HUES6 (cell line): ENCODE data around the gene LARP1.

ENCODE experiments used
- H3K27ac ChIP-seq: 2 replicates; pipeline ENCODE4 v1.7.0; 2013; ENCODE audit warnings: low read depth, mild to moderate bottlenecking, low read length, inconsistent platforms
- H3K27me3 ChIP-seq: 2 replicates; pipeline ENCODE4 v1.6.1; 2013; ENCODE audit warnings: low read length; ENCODE audit not compliant: control insufficient read depth, insufficient read depth
- H3K36me3 ChIP-seq: 2 replicates; pipeline ENCODE4 v1.6.1; 2013; ENCODE audit warnings: low read length; ENCODE audit not compliant: control insufficient read depth, insufficient read depth
- H3K4me1 ChIP-seq: 2 replicates; pipeline ENCODE4 v1.6.1; 2013; ENCODE audit warnings: low read length; ENCODE audit not compliant: control insufficient read depth, insufficient read depth
- H3K4me3 ChIP-seq: 2 replicates; pipeline ENCODE4 v1.5.1; 2013; ENCODE audit warnings: low read depth, low read length
- H3K9ac ChIP-seq: one replicate; pipeline ENCODE4 v1.6.1; 2013; ENCODE audit warnings: mild to moderate bottlenecking, low read length
- H3K9me3 ChIP-seq: 2 replicates; pipeline ENCODE4 v1.6.1; 2013; ENCODE audit warnings: low read depth, low read length; ENCODE audit not compliant: control insufficient read depth, insufficient read depth

The LARP1 gene

GRCh38 chr5:154841273-154841661 lies 86.1 kb downstream of the LARP1 start:
- Histone ChIP-seq H3K4me1 (no peaks in the 10 kb centered on the region; the same call in 1 of the 2 replicates), H3K27ac (no peak overlapping the region), H3K27me3 (no peaks in the 10 kb centered on the region), H3K36me3 (peaks cover 6% of the 10 kb centered on the region; the same call in 1 of the 2 replicates), H3K4me3 (no peak overlapping the region), H3K9me3 (no peaks in the 10 kb centered on the region), H3K9ac (no peak overlapping the region)

- Histone ChIP-seq H3K36me3 (peaks cover 4% of the 10 kb centered on the region; the same call in 1 of the 2 replicates), H3K27me3 (no peaks in the 10 kb centered on the region), H3K4me3 (no peak overlapping the region), H3K9me3 (no peaks in the 10 kb centered on the region), H3K9ac (no peak overlapping the region), H3K27ac (no peak overlapping the region), H3K4me1 (no peaks in the 10 kb centered on the region; the same call in 1 of the 2 replicates)
These were observed 87.7 kb downstream of the LARP1 start for GRCh38 chr5:154842689-154843530.

DNA sequence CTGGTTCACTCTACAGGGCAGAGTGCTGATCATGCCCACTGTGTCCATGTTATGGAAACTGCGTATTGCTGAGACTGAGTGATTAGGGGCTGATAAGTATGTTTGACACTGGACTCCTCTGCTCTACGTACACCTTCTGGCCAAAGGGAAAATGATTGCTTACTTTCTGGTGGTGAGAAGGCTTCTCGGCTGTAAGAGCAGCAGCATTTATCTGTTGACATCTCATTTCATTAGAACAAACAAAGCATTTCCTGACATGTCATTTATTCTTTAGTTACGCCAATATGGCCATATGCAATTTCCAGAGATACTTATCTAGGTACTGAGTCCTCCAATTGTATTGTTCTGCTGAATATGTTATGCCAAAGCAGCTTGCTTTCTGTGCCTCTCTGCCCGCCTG lies 89.6 kb downstream of the LARP1 start:
- Histone ChIP-seq H3K36me3 (0 out of 2 replicates have a peak, but pooled peaks cover 3% of the 10 kb centered on the region), H3K27me3 (no peaks in the 10 kb centered on the region), H3K4me1 (peaks cover under 1% of the 10 kb centered on the region; the same call in 1 of the 2 replicates), H3K9ac (no peak overlapping the region), H3K9me3 (no peaks in the 10 kb centered on the region), H3K4me3 (no peak overlapping the region), H3K27ac (no peak overlapping the region)

DNA sequence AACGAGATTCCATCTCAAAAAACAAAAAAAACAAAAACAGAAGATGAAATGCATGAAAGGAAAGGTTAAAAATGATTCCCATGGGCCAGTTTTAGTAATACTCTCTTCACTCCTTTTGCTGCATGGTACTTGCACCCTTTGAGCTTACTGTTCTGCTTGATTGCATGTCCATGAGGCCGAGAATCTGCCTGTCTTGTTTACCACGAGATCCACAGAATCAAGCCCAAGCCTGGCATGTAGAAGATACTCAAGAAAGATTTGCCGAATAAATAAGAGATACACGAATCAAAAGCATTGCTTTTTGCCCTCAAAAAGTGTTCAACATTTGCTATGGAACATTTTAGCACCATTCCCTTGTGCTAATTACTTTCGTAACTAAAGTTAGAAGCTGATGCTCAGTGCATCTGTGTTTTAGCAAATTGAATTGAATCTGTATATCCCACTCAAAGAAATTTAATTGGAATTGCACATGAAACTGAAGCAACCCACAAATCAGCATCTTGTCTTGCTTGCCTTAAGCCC lies 94.1 kb downstream of the LARP1 start:
- Histone ChIP-seq H3K27me3 (no peaks in the 10 kb centered on the region), H3K4me3 (peak overlapping the region; percentile 61), H3K27ac (no peak overlapping the region), H3K36me3 (0 out of 2 replicates have a peak, but pooled peaks cover 3% of the 10 kb centered on the region), H3K9me3 (no peaks in the 10 kb centered on the region), H3K9ac (no peak overlapping the region), H3K4me1 (peaks cover 14% of the 10 kb centered on the region)

- H3K4me3 ChIP-seq: peak overlapping the region; percentile 61
- H3K9ac ChIP-seq: no peak overlapping the region
- H3K4me1 ChIP-seq: peaks cover 14% of the 10 kb centered on the region
- H3K36me3 ChIP-seq: 0 out of 2 replicates have a peak, but pooled peaks cover 3% of the 10 kb centered on the region
- H3K27ac ChIP-seq: no peak overlapping the region
- no peaks in the 10 kb centered on the region for H3K27me3 ChIP-seq
- H3K9me3 ChIP-seq: no peaks in the 10 kb centered on the region
These were observed 94.6 kb downstream of the LARP1 start for GRCh38 chr5:154849791-154850201.

DNA sequence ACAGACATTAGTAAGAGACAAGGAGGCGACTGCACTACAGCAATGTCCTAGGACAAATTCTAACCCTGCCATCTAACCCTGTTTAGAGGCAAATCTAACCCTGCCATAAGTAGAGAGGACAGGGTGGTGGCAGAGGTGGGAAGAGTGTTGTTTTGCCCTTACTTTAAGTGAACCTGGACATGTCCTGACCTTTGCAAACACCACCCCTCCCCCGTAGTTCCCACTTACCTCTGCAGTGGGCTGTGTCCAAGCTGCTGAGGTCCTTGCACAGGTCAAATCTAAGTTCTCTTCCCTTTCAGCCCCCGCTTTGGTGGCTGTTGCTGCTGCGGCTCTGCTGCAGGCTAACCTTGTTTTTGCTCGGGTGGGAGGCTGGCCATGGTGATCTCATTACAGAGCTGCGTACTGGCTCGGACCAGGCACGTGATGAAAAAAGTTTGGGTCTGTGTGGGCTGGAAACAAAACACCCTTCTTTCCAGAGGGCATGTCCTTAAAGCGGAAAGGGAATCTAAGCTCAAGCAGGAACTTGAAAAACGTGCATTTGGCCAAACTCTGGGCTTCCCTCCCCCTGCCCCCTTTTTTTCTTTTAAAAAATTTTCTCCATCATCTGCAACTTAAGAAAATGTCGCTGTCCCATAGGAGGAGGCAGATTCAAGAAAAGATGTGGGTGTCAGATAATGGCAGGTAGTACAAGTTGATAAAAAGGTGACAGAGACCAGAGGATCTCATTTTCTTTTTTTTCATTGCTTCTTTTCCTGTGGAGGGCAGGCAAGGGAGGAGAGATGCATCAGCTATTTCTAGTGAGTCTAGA lies 95.3 kb downstream of the LARP1 start, which contains the start of gene FAXDC2:
TSS of gene FAXDC2 (minus strand) at position 349 of the 808 bp plus-strand sequence. CDS start 12,425 bp downstream, outside the sequence.
- Histone ChIP-seq H3K36me3 (no peaks in the 10 kb centered on the region), H3K27ac (no peak within 1 kb of the TSS), H3K4me3 (peak within 1 kb of the TSS; percentile 61), H3K4me1 (peaks cover 14% of the 10 kb centered on the region), H3K9me3 (no peaks in the 10 kb centered on the region), H3K27me3 (no peaks in the 10 kb centered on the region), H3K9ac (peak within 1 kb of the TSS; percentile 42)

- Histone ChIP-seq H3K9me3 (no peaks in the 10 kb centered on the region), H3K36me3 (no peaks in the 10 kb centered on the region), H3K27ac (no peak overlapping the region), H3K4me1 (peaks cover 14% of the 10 kb centered on the region), H3K9ac (no peak overlapping the region), H3K4me3 (no peak overlapping the region), H3K27me3 (no peaks in the 10 kb centered on the region)
These were observed 96.2 kb downstream of the LARP1 start for GRCh38 chr5:154851351-154851750.

DNA sequence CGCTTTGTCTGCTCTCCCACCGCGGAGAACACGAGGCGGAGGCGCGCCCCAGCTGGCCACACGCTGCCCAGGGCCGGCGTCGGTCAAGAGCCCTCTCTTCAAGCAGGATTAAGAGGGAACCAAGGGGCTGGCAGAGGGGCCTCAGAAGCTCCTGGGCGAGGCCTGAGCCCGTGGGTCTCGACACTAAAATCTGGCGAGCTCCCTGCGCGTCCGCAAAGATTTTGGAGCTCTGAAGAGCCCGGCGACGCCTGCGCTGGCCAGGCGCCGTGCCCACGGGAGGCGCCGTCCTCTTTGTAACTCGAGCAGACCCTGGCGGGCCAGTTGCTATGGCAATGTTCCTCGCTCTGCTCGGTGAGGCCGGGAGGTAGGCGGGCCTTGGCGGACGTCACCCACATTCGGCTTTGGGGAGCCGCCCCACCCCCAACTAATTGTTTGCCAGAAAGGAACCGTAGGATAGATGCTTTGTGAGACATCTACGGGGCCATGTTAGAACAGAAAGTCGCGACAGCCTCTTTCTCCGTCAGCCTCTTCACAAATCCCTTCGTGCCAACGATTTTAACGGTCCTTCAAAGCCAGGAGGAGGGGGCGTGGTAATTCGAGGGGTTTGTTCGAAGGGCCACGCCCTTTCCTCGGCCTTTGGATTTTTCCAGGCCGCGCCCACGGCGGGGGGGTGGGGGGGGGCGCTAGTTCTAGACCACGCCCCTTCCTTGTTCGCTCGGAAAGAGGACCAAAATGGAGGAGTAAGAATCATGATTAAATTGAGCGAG lies 102.5 kb downstream of the LARP1 start:
- Histone ChIP-seq H3K9ac (peak overlapping the region; percentile 96), H3K9me3 (no peaks in the 10 kb centered on the region), H3K36me3 (peaks cover 3% of the 10 kb centered on the region; the same call in 1 of the 2 replicates), H3K27me3 (no peaks in the 10 kb centered on the region), H3K4me3 (peak overlapping the region; percentile 82), H3K4me1 (peaks cover 11% of the 10 kb centered on the region; the same call in 1 of the 2 replicates), H3K27ac (peak overlapping the region; percentile 89)

DNA sequence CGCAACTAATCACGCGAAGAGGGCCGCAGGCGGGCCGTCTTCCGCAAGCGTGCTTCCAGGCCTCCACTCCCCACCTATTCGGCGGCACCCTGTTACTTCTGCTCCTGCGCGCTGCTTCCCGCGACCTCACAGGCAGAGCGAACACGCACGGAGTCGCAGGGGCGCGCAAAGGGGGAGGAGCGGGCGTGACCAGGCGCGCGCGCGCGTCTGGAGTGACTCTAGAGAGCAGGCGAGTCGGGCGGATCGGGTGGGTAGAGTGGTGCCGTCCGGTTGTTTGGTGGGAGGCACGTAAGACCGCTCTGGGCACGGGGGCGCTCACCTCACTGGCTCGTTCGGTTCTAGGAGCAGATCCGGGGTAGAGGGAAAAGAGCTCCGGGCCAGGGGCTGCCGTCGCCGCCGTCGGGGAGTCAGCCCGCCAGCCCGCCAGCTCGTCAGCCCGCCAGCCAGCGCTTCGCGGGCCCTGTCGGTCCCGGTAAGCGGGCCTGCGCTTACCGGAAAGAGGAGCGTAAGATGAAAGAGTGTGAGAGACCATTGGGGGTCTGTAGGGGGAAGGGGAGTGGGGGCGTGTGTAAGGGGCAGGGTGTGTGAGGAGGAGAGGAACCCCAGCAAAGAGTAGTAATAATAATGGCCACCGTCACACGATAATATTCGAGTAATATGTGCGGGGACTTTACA lies 103.3 kb downstream of the LARP1 start, which contains the start of gene CNOT8:
TSS of gene CNOT8 (plus strand) at position 331 of the 675 bp plus-strand sequence. CDS start 4,652 bp downstream, outside the sequence.
- Histone ChIP-seq H3K27me3 (no peaks in the 10 kb centered on the region), H3K9ac (peak within 1 kb of the TSS; percentile 96), H3K4me3 (peak within 1 kb of the TSS; percentile 82), H3K36me3 (peaks cover 10% of the 10 kb centered on the region), H3K27ac (peak within 1 kb of the TSS; percentile 89), H3K4me1 (peaks cover 11% of the 10 kb centered on the region; the same call in 1 of the 2 replicates), H3K9me3 (no peaks in the 10 kb centered on the region)
